ENCODE measurements around the gene CDR2L.

The CDR2L gene

GRCh38 chr17:75049706-75050105 lies 62.3 kb downstream of the CDR2L start:
- no peaks in the 10 kb centered on the region for H3K9me3 ChIP-seq (ENCODE audit: control insufficient read depth in 5 of 5, low read length in 5 of 5)
- no peaks in the 10 kb centered on the region for H3K27me3 ChIP-seq (ENCODE audit: control insufficient read depth in 5 of 5, insufficient read depth in 4 of 5, low read length in 5 of 5)
- H3K4me3 ChIP-seq (ENCODE audit: low read depth in 1 of 5, low read length in 5 of 5): no peak overlapping the region
- no peak overlapping the region for H3K27ac ChIP-seq (ENCODE audit: low read depth, low read length)
- no peak overlapping the region for H3K9ac ChIP-seq (ENCODE audit: low read length in 5 of 5)
- peaks cover 7 to 32% (median 25%) of the 10 kb centered on the region in 5 donors for H3K36me3 ChIP-seq (ENCODE audit: control insufficient read depth in 5 of 5, insufficient read depth in 5 of 5, low read length in 5 of 5)
- H3K4me1 ChIP-seq (ENCODE audit: control insufficient read depth in 5 of 5, insufficient read depth in 5 of 5, low read length in 5 of 5): peaks cover 0 to 29% (median 27%) of the 10 kb centered on the region in 5 donors

GRCh38 chr17:75051941-75052340 lies 64.5 kb downstream of the CDR2L start:
- no peaks in the 10 kb centered on the region for H3K9me3 ChIP-seq (ENCODE audit: control insufficient read depth in 5 of 5, low read length in 5 of 5)
- H3K4me3 ChIP-seq (ENCODE audit: low read depth in 1 of 5, low read length in 5 of 5): no peak overlapping the region
- H3K36me3 ChIP-seq (ENCODE audit: control insufficient read depth in 5 of 5, insufficient read depth in 5 of 5, low read length in 5 of 5): peaks cover 7 to 39% (median 27%) of the 10 kb centered on the region in 5 donors
- H3K27ac ChIP-seq (ENCODE audit: low read depth, low read length): no peak overlapping the region
- H3K9ac ChIP-seq (ENCODE audit: low read length in 5 of 5): no peak overlapping the region
- peaks cover 0 to 19% (median 19%) of the 10 kb centered on the region in 5 donors for H3K4me1 ChIP-seq (ENCODE audit: control insufficient read depth in 5 of 5, insufficient read depth in 5 of 5, low read length in 5 of 5)
- H3K27me3 ChIP-seq (ENCODE audit: control insufficient read depth in 5 of 5, insufficient read depth in 4 of 5, low read length in 5 of 5): no peaks in the 10 kb centered on the region

Data from subcutaneous abdominal adipose tissue (tissue), 5 donors.